Keratinocyte (primary cell): ENCODE results near the gene CISTR. TPM values are rescaled to one million over a fixed set of nuclear protein-coding genes. Genes with fewer than 3 reads are reported as not detected.
A peak's percentile ranks its signal among the peaks of the same experiment; 100 is the strongest.

Source experiments
- DNase-seq: peaks from one replicate; pipeline ENCODE4 v3.0.0-alpha.2; 2011; ENCODE audit warnings: low read depth, missing footprints, low spot score
- FAIRE-seq: peaks from 2 replicates; lab custom pipeline; 2011; peaks lifted over from hg19 to GRCh38; lab: Jason Lieb, UNC
- H2AFZ ChIP-seq: 2 replicates; pipeline ENCODE4 v1.6.0; 2012; ENCODE audit warnings: low read length, control low read depth, inconsistent platforms; ENCODE audit not compliant: control insufficient read depth
- H3K27ac ChIP-seq: 2 replicates; pipeline ENCODE4 v1.5.1; 2011; ENCODE audit warnings: low read length; ENCODE audit not compliant: control insufficient read depth, insufficient read depth
- H3K27me3 ChIP-seq: 3 replicates; pipeline ENCODE4 v1.6.0; 2011; ENCODE audit warnings: low read length; ENCODE audit not compliant: control insufficient read depth, insufficient read depth; ENCODE audit errors: extremely low read depth
- H3K36me3 ChIP-seq, 2 experiments: 2 replicates in 1 of 2; 3 replicates in 1 of 2; pipeline ENCODE4 v1.5.1; 2011; ENCODE audit warnings: low read length in 2 of 2, mild to moderate bottlenecking in 1 of 2; ENCODE audit not compliant: control insufficient read depth in 2 of 2, insufficient read depth in 2 of 2; ENCODE audit errors: extremely low read depth in 1 of 2
- H3K4me1 ChIP-seq: 3 replicates; pipeline ENCODE4 v1.5.1; 2011; ENCODE audit warnings: low read length; ENCODE audit not compliant: control insufficient read depth, insufficient read depth; ENCODE audit errors: extremely low read depth
- H3K4me2 ChIP-seq: 3 replicates; pipeline ENCODE4 v1.6.0; 2011; ENCODE audit warnings: low read depth, low read length; ENCODE audit not compliant: control insufficient read depth, insufficient read depth; ENCODE audit errors: extremely low read depth
- H3K4me3 ChIP-seq, 3 experiments: fragments of 200-600 bp in 1 of 3; sonication (generic) in 1 of 3; 2 replicates in 2 of 3; 3 replicates in 1 of 3; pipeline ENCODE4 v1.5.1; 2011 to 2016; ENCODE audit warnings: low read length in 3 of 3, mild to moderate bottlenecking in 3 of 3, control low read depth in 2 of 3, inconsistent platforms in 1 of 3, low read depth in 1 of 3, mixed read lengths in 1 of 3, mixed run types in 1 of 3, moderate library complexity in 1 of 3; ENCODE audit not compliant: control insufficient read depth in 2 of 3, insufficient read depth in 2 of 3; ENCODE audit errors: extremely low read depth in 1 of 3
- H3K79me2 ChIP-seq: 2 replicates; pipeline ENCODE4 v1.6.0; 2012; ENCODE audit warnings: low read length; ENCODE audit not compliant: control insufficient read depth, insufficient read depth
- H3K9ac ChIP-seq: 3 replicates; pipeline ENCODE4 v1.6.0; 2011; ENCODE audit warnings: low read length; ENCODE audit not compliant: control insufficient read depth, insufficient read depth; ENCODE audit errors: extremely low read depth
- H3K9me1 ChIP-seq: 3 replicates; pipeline ENCODE4 v1.6.0; 2011; ENCODE audit warnings: low read length; ENCODE audit not compliant: control insufficient read depth, insufficient read depth; ENCODE audit errors: extremely low read depth
- H3K9me3 ChIP-seq: 2 replicates; pipeline ENCODE4 v1.5.1; 2012; ENCODE audit warnings: low read depth, low read length; ENCODE audit not compliant: control insufficient read depth
- H4K20me1 ChIP-seq: 3 replicates; pipeline ENCODE4 v1.6.0; 2011; ENCODE audit warnings: low read length; ENCODE audit not compliant: control insufficient read depth, insufficient read depth; ENCODE audit errors: extremely low read depth
- CTCF ChIP-seq, 3 experiments: IDR thresholded peaks in 1 of 3; conservative IDR thresholded peaks in 1 of 3; optimal IDR thresholded peaks in 1 of 3; 2 replicates in 2 of 3; 3 replicates in 1 of 3; pipeline versions ENCODE3 to v1.5.1; 2011; ENCODE audit warnings: low read length in 3 of 3, mild to moderate bottlenecking in 3 of 3, moderate library complexity in 2 of 3, control low read depth in 1 of 3, inconsistent platforms in 1 of 3; ENCODE audit not compliant: insufficient read depth in 2 of 3; ENCODE audit errors: extremely low read depth in 1 of 3
- EZH2 ChIP-seq: IDR thresholded peaks from one replicate; pipeline ENCODE4 v1.6.1; 2012; ENCODE audit warnings: inconsistent platforms, mild to moderate bottlenecking, low read length, moderate library complexity
- dilution Hi-C: fragments of 300-500 bp; cut with MboI; formaldehyde crosslinking; loops from one replicate; pipeline ENCODE4 v1.7.0; 2020; ENCODE audit warnings: low sequenced_read_pairs; ENCODE audit not compliant: extremely low pct_ligation_motif_present
- polyA plus RNA-seq, 5 experiments: library from polyadenylated mRNA; depleted of rRNA in 3 of 5; stranded (reverse) in 3 of 5; stranded (forward) in 1 of 5; unstranded in 1 of 5; fragments of >200 nt; gene quantifications; 1 replicate in 1 of 5; 2 replicates in 3 of 5; 3 replicates in 1 of 5; pipeline versions ENCODE4 v1.2.1 to v1.2.3, GENCODE V29; 2011 to 2012; ENCODE audit warnings: missing spikeins in 2 of 5, low read depth in 1 of 5, low replicate concordance in 1 of 5

CISTR gene
- polyA plus RNA-seq, 1 donor (not counting 4 experiments of a cell fraction or from before 2014, with no cell fraction given), result not detected

- Histone ChIP-seq H3K79me2 (no peaks in the 10 kb centered on the region), H3K9ac (peak overlapping the region; percentile 86), H4K20me1 (no peaks in the 10 kb centered on the region), H2AFZ (peak overlapping the region; percentile 60), H3K4me2 (peak overlapping the region; percentile 98), H3K9me1 (no peaks in the 10 kb centered on the region), H3K27ac (peak overlapping the region; percentile 76), H3K9me3 (no peaks in the 10 kb centered on the region), H3K36me3 (peaks cover 0 to 19% of the 10 kb centered on the region in 2 experiments), H3K27me3 (no peaks in the 10 kb centered on the region), H3K4me3 (peak overlapping the region; percentile 70 to 96 (median 87)), H3K4me1 (peaks cover 18% of the 10 kb centered on the region)
- no peak for DNase-seq
- TF ChIP-seq EZH2 (no peak), CTCF (optimal IDR thresholded peaks at IDR 0.05 in 1 of 3, IDR thresholded peaks at IDR 0.05 in 1 of 3, conservative IDR thresholded peaks at IDR 0.05 in 1 of 3; ENCODE audit: extremely low read depth in 1 of 3, insufficient read depth in 2 of 3, low read length in 3 of 3) (no peak)
- dilution Hi-C loops, result no loop called here
- no peak for FAIRE-seq
Observed at GRCh38 chr12:53725824-53726223, 26.0 kb downstream of the CISTR start.

GRCh38 chr12:53722450-53723041 is 29.2 kb downstream of the CISTR start:
- peaks cover 0 to 21% of the 10 kb centered on the region in 2 experiments for H3K36me3 ChIP-seq
- dilution Hi-C loops, result no loop called here
- H3K9me3 ChIP-seq, result no peaks in the 10 kb centered on the region
- no peak for TF ChIP-seq CTCF (optimal IDR thresholded peaks at IDR 0.05 in 1 of 3, IDR thresholded peaks at IDR 0.05 in 1 of 3, conservative IDR thresholded peaks at IDR 0.05 in 1 of 3; ENCODE audit: extremely low read depth in 1 of 3, insufficient read depth in 2 of 3, low read length in 3 of 3)
- no peak overlapping the region for H3K4me3 ChIP-seq
- H4K20me1 ChIP-seq, result no peaks in the 10 kb centered on the region
- no peak overlapping the region for H2AFZ ChIP-seq
- H3K79me2 ChIP-seq, result no peaks in the 10 kb centered on the region
- no peak for DNase-seq
- peaks cover 13% of the 10 kb centered on the region for H3K4me1 ChIP-seq
- no peak overlapping the region for H3K4me2 ChIP-seq
- FAIRE-seq, result no peak
- H3K27ac ChIP-seq, result no peak overlapping the region
- H3K27me3 ChIP-seq, result no peaks in the 10 kb centered on the region
- H3K9ac ChIP-seq, result no peak overlapping the region
- H3K9me1 ChIP-seq, result no peaks in the 10 kb centered on the region
